Keratinocyte (primary cell): ENCODE data around the gene OGDH. TPM values are rescaled to one million over a fixed set of nuclear protein-coding genes. Genes with fewer than 3 reads are reported as not detected.
"Not testable (repeated sequence)": the region's sequence is repeated elsewhere in the genome, so short reads cannot be mapped to it uniquely, and the experiment has no call there.

Experiments
- DNase-seq: peaks from one replicate; pipeline ENCODE4 v3.0.0-alpha.2; 2011; ENCODE audit warnings: low read depth, missing footprints, low spot score
- FAIRE-seq: peaks from 2 replicates; lab custom pipeline; 2011; peaks lifted over from hg19 to GRCh38; lab: Jason Lieb, UNC
- H2AFZ ChIP-seq: 2 replicates; pipeline ENCODE4 v1.6.0; 2012; ENCODE audit warnings: low read length, control low read depth, inconsistent platforms; ENCODE audit not compliant: control insufficient read depth
- H3K27ac ChIP-seq: 2 replicates; pipeline ENCODE4 v1.5.1; 2011; ENCODE audit warnings: low read length; ENCODE audit not compliant: control insufficient read depth, insufficient read depth
- H3K27me3 ChIP-seq: 3 replicates; pipeline ENCODE4 v1.6.0; 2011; ENCODE audit warnings: low read length; ENCODE audit not compliant: control insufficient read depth, insufficient read depth; ENCODE audit errors: extremely low read depth
- H3K36me3 ChIP-seq, 2 experiments: 2 replicates in 1 of 2; 3 replicates in 1 of 2; pipeline ENCODE4 v1.5.1; 2011; ENCODE audit warnings: low read length in 2 of 2, mild to moderate bottlenecking in 1 of 2; ENCODE audit not compliant: control insufficient read depth in 2 of 2, insufficient read depth in 2 of 2; ENCODE audit errors: extremely low read depth in 1 of 2
- H3K4me1 ChIP-seq: 3 replicates; pipeline ENCODE4 v1.5.1; 2011; ENCODE audit warnings: low read length; ENCODE audit not compliant: control insufficient read depth, insufficient read depth; ENCODE audit errors: extremely low read depth
- H3K4me2 ChIP-seq: 3 replicates; pipeline ENCODE4 v1.6.0; 2011; ENCODE audit warnings: low read depth, low read length; ENCODE audit not compliant: control insufficient read depth, insufficient read depth; ENCODE audit errors: extremely low read depth
- H3K4me3 ChIP-seq, 3 experiments: fragments of 200-600 bp in 1 of 3; sonication (generic) in 1 of 3; 2 replicates in 2 of 3; 3 replicates in 1 of 3; pipeline ENCODE4 v1.5.1; 2011 to 2016; ENCODE audit warnings: low read length in 3 of 3, mild to moderate bottlenecking in 3 of 3, control low read depth in 2 of 3, inconsistent platforms in 1 of 3, low read depth in 1 of 3, mixed read lengths in 1 of 3, mixed run types in 1 of 3, moderate library complexity in 1 of 3; ENCODE audit not compliant: control insufficient read depth in 2 of 3, insufficient read depth in 2 of 3; ENCODE audit errors: extremely low read depth in 1 of 3
- H3K79me2 ChIP-seq: 2 replicates; pipeline ENCODE4 v1.6.0; 2012; ENCODE audit warnings: low read length; ENCODE audit not compliant: control insufficient read depth, insufficient read depth
- H3K9ac ChIP-seq: 3 replicates; pipeline ENCODE4 v1.6.0; 2011; ENCODE audit warnings: low read length; ENCODE audit not compliant: control insufficient read depth, insufficient read depth; ENCODE audit errors: extremely low read depth
- H3K9me1 ChIP-seq: 3 replicates; pipeline ENCODE4 v1.6.0; 2011; ENCODE audit warnings: low read length; ENCODE audit not compliant: control insufficient read depth, insufficient read depth; ENCODE audit errors: extremely low read depth
- H3K9me3 ChIP-seq: 2 replicates; pipeline ENCODE4 v1.5.1; 2012; ENCODE audit warnings: low read depth, low read length; ENCODE audit not compliant: control insufficient read depth
- H4K20me1 ChIP-seq: 3 replicates; pipeline ENCODE4 v1.6.0; 2011; ENCODE audit warnings: low read length; ENCODE audit not compliant: control insufficient read depth, insufficient read depth; ENCODE audit errors: extremely low read depth
- EZH2 ChIP-seq: IDR thresholded peaks from one replicate; pipeline ENCODE4 v1.6.1; 2012; ENCODE audit warnings: inconsistent platforms, mild to moderate bottlenecking, low read length, moderate library complexity
- dilution Hi-C: fragments of 300-500 bp; cut with MboI; formaldehyde crosslinking; loops from one replicate; pipeline ENCODE4 v1.7.0; 2020; ENCODE audit warnings: low sequenced_read_pairs; ENCODE audit not compliant: extremely low pct_ligation_motif_present
- polyA plus RNA-seq, 5 experiments: library from polyadenylated mRNA; depleted of rRNA in 3 of 5; stranded (reverse) in 3 of 5; stranded (forward) in 1 of 5; unstranded in 1 of 5; fragments of >200 nt; gene quantifications; 1 replicate in 1 of 5; 2 replicates in 3 of 5; 3 replicates in 1 of 5; pipeline versions ENCODE4 v1.2.1 to v1.2.3, GENCODE V29; 2011 to 2012; ENCODE audit warnings: missing spikeins in 2 of 5, low read depth in 1 of 5, low replicate concordance in 1 of 5
- TF ChIP-seq, protein P1 (sequence below), 3 experiments: IDR thresholded peaks in 1 of 3; conservative IDR thresholded peaks in 1 of 3; optimal IDR thresholded peaks in 1 of 3; 2 replicates in 2 of 3; 3 replicates in 1 of 3; pipeline versions ENCODE3 to v1.5.1; 2011; ENCODE audit warnings: low read length in 3 of 3, mild to moderate bottlenecking in 3 of 3, moderate library complexity in 2 of 3, control low read depth in 1 of 3, inconsistent platforms in 1 of 3; ENCODE audit not compliant: insufficient read depth in 2 of 3; ENCODE audit errors: extremely low read depth in 1 of 3

OGDH gene
- polyA plus RNA-seq, 1 donor (not counting 4 experiments of a cell fraction or from before 2014, with no cell fraction given): 46.4 TPM

DNA sequence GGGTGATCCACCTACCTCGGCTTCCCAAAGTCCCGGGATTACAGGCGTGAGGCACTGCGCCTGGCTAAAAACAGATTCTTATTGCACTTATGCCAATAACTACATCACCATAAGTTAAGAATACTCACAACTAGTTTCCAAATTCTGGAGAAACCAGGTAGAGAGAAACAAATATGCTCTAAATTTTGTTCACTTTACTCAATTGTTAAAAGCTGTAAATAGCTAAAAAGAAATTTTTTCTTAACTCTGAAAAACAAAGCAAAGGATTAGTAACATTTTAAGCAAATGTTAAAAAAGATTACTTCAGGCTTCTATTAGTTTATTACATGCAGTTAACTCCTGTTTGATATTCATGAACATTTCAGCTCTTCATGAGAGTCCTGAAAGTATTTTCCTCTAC, 113.9 kb downstream of the OGDH start:
- Histone ChIP-seq H2AFZ (no peak overlapping the region), H4K20me1 (no peaks in the 10 kb centered on the region), H3K79me2 (no peaks in the 10 kb centered on the region), H3K9ac (no peak overlapping the region), H3K36me3 (no peaks in the 10 kb centered on the region), H3K9me1 (no peaks in the 10 kb centered on the region), H3K4me1 (no peaks in the 10 kb centered on the region), H3K27ac (no peak overlapping the region), H3K9me3 (no peaks in the 10 kb centered on the region), H3K27me3 (no peaks in the 10 kb centered on the region), H3K4me2 (no peak overlapping the region), H3K4me3 (no peak overlapping the region)
- dilution Hi-C loops: no loop called here
- TF ChIP-seq, protein P1, sequence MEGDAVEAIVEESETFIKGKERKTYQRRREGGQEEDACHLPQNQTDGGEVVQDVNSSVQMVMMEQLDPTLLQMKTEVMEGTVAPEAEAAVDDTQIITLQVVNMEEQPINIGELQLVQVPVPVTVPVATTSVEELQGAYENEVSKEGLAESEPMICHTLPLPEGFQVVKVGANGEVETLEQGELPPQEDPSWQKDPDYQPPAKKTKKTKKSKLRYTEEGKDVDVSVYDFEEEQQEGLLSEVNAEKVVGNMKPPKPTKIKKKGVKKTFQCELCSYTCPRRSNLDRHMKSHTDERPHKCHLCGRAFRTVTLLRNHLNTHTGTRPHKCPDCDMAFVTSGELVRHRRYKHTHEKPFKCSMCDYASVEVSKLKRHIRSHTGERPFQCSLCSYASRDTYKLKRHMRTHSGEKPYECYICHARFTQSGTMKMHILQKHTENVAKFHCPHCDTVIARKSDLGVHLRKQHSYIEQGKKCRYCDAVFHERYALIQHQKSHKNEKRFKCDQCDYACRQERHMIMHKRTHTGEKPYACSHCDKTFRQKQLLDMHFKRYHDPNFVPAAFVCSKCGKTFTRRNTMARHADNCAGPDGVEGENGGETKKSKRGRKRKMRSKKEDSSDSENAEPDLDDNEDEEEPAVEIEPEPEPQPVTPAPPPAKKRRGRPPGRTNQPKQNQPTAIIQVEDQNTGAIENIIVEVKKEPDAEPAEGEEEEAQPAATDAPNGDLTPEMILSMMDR (optimal IDR thresholded peaks at IDR 0.05 in 1 of 3, IDR thresholded peaks at IDR 0.05 in 1 of 3, conservative IDR thresholded peaks at IDR 0.05 in 1 of 3; ENCODE audit: extremely low read depth in 1 of 3, insufficient read depth in 2 of 3, low read length in 3 of 3): no peak
- TF ChIP-seq EZH2: no peak
- no peak for FAIRE-seq
- no peak for DNase-seq

- Histone ChIP-seq H3K9me3 (no peaks in the 10 kb centered on the region), H3K79me2 (no peaks in the 10 kb centered on the region), H3K36me3 (no peaks in the 10 kb centered on the region), H3K27ac (no peak overlapping the region), H3K4me1 (peaks cover 14% of the 10 kb centered on the region), H3K4me2 (no peak overlapping the region), H3K9ac (no peak overlapping the region), H3K9me1 (no peaks in the 10 kb centered on the region), H2AFZ (no peak overlapping the region), H3K27me3 (no peaks in the 10 kb centered on the region), H4K20me1 (no peaks in the 10 kb centered on the region), H3K4me3 (no peak overlapping the region)
- dilution Hi-C loops: no loop called here
- no peak for DNase-seq
- FAIRE-seq: no peak
- no peak for TF ChIP-seq EZH2
- TF ChIP-seq, protein P1 (optimal IDR thresholded peaks at IDR 0.05 in 1 of 3, IDR thresholded peaks at IDR 0.05 in 1 of 3, conservative IDR thresholded peaks at IDR 0.05 in 1 of 3; ENCODE audit: extremely low read depth in 1 of 3, insufficient read depth in 2 of 3, low read length in 3 of 3): no peak
These were observed 117.8 kb downstream of the OGDH start for GRCh38 chr7:44724276-44724675.

DNA sequence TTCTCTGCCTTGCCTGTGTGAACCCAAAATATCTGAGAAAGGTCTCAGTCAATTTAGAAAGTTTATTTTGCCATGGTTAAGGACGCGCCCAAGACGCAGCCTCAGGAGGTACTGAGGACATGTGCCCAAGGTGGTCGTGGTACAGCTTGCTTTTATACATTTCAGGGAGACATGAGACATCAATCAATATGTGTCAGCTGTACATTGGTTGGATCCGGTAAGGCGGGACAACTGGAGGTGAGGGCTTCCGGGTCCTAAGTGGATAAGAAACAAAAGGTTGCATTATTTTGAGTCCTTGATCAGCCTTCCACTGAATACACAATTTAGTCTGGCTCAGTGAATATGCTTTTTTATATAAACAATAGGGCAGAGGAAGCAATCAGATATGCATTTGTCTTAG, 119.8 kb downstream of the OGDH start:
- H3K36me3 ChIP-seq, H3K4me2 ChIP-seq, H2AFZ ChIP-seq, H3K9me3 ChIP-seq, DNase-seq, H3K27ac ChIP-seq, H3K9me1 ChIP-seq, dilution Hi-C loops, H3K4me3 ChIP-seq, H3K27me3 ChIP-seq, H3K79me2 ChIP-seq, FAIRE-seq, H3K9ac ChIP-seq, H4K20me1 ChIP-seq: not testable (repeated sequence)
- peaks cover 14% of the 10 kb centered on the region for H3K4me1 ChIP-seq
